Fibroblast of the aortic adventitia (primary cell): ENCODE measurements around the gene ABCC8. TPM values are rescaled to one million over a fixed set of nuclear protein-coding genes. Genes with fewer than 3 reads are reported as not detected.

Experiments used
- DNase-seq: peaks from one replicate; pipeline ENCODE4 v3.0.0-alpha.2; 2010; ENCODE audit warnings: low read depth
- H3K4me3 ChIP-seq: 2 replicates; pipeline ENCODE4 v1.5.1; 2011; ENCODE audit warnings: low read depth, mild to moderate bottlenecking, control low read depth, low read length, moderate library complexity
- total RNA-seq: library from RNA; depleted of rRNA; stranded (reverse); fragments of >200 nt; gene quantifications from 2 replicates; pipeline ENCODE4 v1.2.3, GENCODE V29; 2012; ENCODE audit warnings: low replicate concordance
- TF ChIP-seq, protein P1 (sequence below): IDR thresholded peaks from 2 replicates; pipeline ENCODE4 v1.5.1; 2011; ENCODE audit warnings: mild to moderate bottlenecking, low read length, control low read depth, inconsistent platforms; ENCODE audit not compliant: insufficient read depth

The ABCC8 gene
- total RNA-seq, 1 donor: not detected

DNA sequence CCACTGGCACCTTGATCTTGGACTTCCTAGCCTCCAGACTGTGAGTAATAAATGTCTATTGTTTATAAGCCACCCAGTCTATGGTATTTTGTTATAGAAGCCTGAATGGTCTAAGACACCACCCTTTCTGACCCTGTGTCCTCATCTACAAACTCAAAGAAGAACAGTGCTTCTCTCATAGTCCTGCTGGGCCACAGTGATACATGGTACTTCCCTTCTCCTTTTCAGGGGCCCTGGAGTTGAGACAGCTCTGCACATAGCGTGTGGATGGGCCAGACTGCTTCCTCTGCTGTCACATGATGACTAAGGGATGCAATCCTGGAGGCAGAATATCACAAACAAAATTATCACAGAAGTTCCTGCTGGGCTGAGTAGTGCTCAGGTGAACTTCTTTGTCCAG lies 93.2 kb downstream of the ABCC8 start:
- peak; percentile 13 for DNase-seq
- H3K4me3 ChIP-seq: no peak overlapping the region
- TF ChIP-seq, protein P1, sequence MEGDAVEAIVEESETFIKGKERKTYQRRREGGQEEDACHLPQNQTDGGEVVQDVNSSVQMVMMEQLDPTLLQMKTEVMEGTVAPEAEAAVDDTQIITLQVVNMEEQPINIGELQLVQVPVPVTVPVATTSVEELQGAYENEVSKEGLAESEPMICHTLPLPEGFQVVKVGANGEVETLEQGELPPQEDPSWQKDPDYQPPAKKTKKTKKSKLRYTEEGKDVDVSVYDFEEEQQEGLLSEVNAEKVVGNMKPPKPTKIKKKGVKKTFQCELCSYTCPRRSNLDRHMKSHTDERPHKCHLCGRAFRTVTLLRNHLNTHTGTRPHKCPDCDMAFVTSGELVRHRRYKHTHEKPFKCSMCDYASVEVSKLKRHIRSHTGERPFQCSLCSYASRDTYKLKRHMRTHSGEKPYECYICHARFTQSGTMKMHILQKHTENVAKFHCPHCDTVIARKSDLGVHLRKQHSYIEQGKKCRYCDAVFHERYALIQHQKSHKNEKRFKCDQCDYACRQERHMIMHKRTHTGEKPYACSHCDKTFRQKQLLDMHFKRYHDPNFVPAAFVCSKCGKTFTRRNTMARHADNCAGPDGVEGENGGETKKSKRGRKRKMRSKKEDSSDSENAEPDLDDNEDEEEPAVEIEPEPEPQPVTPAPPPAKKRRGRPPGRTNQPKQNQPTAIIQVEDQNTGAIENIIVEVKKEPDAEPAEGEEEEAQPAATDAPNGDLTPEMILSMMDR: no peak

- TF ChIP-seq, protein P1: no peak
- DNase-seq: no peak
- no peak overlapping the region for H3K4me3 ChIP-seq
Measured at GRCh38 chr11:17382046-17382728, 94.5 kb downstream of the ABCC8 start.

DNA sequence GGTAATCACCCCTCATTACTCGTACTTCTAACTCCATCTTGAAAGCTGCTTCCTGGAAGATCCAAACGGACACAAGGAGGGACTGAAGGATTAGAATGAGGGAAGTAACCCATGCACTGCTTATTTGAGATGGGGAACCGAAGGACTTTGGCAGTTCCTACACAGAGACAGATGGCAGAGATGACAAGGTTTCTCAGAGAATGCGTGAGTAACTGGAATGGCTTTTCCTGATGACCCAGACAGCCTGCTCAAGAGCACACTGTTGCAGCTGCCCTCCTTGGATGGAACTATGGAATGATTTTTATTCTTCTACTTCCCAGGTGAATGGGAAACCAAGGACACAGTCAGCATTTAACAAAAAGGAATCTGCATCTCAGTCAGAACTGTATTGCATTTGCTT lies 95.5 kb downstream of the ABCC8 start:
- no peak for DNase-seq
- H3K4me3 ChIP-seq: no peak overlapping the region
- TF ChIP-seq, protein P1: no peak

GRCh38 chr11:17379383-17380180 lies 97.1 kb downstream of the ABCC8 start:
- no peak overlapping the region for H3K4me3 ChIP-seq
- TF ChIP-seq, protein P1: no peak
- no peak for DNase-seq

DNA sequence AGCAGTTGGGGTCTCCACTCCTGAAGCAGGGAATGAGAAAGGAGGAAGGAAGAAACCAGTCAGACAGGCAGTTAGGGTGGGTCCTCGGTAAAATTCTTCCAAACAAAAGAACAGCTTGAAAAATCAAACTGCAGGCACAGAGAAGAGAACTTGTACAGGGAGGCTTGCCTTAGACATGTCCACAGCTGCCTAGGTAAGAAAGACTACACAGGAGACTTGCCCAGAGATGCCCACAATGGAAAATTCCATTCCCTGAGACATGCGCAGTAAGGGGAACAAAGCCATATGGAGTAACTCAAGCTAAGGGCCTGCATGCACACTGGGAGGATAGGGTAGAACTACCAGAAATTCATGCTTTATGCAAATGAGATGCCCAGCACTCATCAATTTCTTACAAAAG lies 98.0 kb downstream of the ABCC8 start:
- DNase-seq: no peak
- TF ChIP-seq, protein P1: no peak
- H3K4me3 ChIP-seq: no peak overlapping the region

GRCh38 chr11:17376493-17376892 lies 100.2 kb downstream of the ABCC8 start:
- TF ChIP-seq, protein P1: no peak
- peak; percentile 10 for DNase-seq
- no peak overlapping the region for H3K4me3 ChIP-seq

- TF ChIP-seq, protein P1: no peak
- no peak overlapping the region for H3K4me3 ChIP-seq
- no peak for DNase-seq
Measured at GRCh38 chr11:17375547-17375946, 101.1 kb downstream of the ABCC8 start.
